GM12801 (cell line): ENCODE results near the gene PCCA.

Experiments
- CTCF ChIP-seq: IDR thresholded peaks from one replicate; pipeline ENCODE4 v1.5.1; 2011; ENCODE audit warnings: control low read depth; ENCODE audit not compliant: insufficient read length; ENCODE audit errors: extremely low read depth

The PCCA gene

GRCh38 chr13:100523981-100524386, 435.1 kb downstream of the PCCA start:
- TF ChIP-seq CTCF, result no peak

GRCh38 chr13:100525453-100526317, 436.8 kb downstream of the PCCA start:
- no peak for TF ChIP-seq CTCF

GRCh38 chr13:100526318-100527000, 437.6 kb downstream of the PCCA start:
- no peak for TF ChIP-seq CTCF

- TF ChIP-seq CTCF, result no peak
Observed at GRCh38 chr13:100527644-100528043, 438.8 kb downstream of the PCCA start.

- TF ChIP-seq CTCF, result no peak
Observed at GRCh38 chr13:100528353-100528752, 439.5 kb downstream of the PCCA start.

GRCh38 chr13:100528820-100529219, 439.9 kb downstream of the PCCA start:
- TF ChIP-seq CTCF, result no peak

- TF ChIP-seq CTCF, result no peak
Observed at GRCh38 chr13:100529666-100530377, 440.9 kb downstream of the PCCA start.
